ENCODE data around the gene OGT.

DNA sequence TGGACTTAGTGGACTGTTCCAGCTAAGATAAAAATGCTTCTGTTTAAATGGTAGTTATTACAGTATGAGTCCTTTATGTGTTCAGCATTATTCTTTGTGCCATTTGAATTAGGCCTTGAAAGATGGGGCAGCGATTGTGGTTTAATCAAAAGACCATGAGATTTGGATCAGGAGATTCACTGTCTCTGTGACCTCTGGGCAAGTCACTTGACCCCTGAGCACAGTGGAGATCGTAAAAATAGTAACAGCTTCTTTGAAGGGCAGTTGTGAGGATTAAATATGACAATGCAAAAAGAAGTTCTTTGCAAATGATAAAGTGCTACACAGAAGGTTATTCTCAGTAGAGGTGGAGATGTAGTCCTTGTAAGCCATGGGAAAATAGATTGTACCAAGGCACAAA, 74.6 kb downstream of the OGT start:
- TF ChIP-seq POLR2A (IDR thresholded peaks at IDR 0.05; ENCODE audit: extremely low read depth, insufficient read length) (no peak), CTCF (IDR thresholded peaks at IDR 0.05; ENCODE audit: low read depth, low read length) (no peak)
